Measurements from ENCODE around the gene TMEM250.
A peak's percentile ranks its signal among the peaks of the same experiment; 100 is the strongest.

The TMEM250 gene

DNA sequence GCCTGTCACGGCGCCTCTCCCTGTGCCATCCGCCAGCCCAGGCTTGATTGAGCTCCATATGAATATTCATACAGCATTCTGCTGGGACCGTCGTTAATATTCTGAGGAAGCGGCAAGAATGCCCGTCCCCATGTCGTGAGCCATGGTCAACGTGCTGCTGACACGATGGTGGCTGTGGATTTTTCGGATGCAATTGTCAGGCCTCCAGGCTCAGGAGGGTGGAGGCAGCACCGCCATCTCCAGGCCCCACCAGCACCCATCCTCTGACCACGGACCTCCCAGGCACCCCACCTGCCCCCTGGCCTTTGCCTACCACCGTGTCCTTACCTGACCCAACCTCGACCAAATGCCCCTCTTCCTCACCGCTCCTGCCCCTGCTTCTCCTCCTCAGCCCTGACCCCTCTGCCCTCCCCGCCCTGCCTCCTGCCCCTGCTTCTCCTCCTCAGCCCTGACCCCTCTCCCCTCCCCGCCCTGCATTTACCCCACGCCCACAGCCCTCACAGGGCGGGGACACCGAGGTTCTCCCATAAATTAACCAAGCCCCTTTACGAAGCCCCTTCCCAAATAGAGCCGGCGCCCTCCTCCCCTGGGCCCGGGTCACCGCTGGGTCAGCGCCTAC, 9.9 kb downstream of the TMEM250 start:
- H3K4me3 ChIP-seq (ENCODE audit: low read depth, low read length), result no peak overlapping the region
- TF ChIP-seq, protein P1, sequence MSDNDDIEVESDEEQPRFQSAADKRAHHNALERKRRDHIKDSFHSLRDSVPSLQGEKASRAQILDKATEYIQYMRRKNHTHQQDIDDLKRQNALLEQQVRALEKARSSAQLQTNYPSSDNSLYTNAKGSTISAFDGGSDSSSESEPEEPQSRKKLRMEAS (IDR thresholded peaks at IDR 0.05; ENCODE audit: low read depth, low read length), result no peak
- no peak for TF ChIP-seq POLR2A (IDR thresholded peaks at IDR 0.05; ENCODE audit: extremely low read depth, insufficient read length)
- no peak for TF ChIP-seq MYC (IDR thresholded peaks at IDR 0.05; ENCODE audit: low read depth, low read length)
- TF ChIP-seq, protein P2, sequence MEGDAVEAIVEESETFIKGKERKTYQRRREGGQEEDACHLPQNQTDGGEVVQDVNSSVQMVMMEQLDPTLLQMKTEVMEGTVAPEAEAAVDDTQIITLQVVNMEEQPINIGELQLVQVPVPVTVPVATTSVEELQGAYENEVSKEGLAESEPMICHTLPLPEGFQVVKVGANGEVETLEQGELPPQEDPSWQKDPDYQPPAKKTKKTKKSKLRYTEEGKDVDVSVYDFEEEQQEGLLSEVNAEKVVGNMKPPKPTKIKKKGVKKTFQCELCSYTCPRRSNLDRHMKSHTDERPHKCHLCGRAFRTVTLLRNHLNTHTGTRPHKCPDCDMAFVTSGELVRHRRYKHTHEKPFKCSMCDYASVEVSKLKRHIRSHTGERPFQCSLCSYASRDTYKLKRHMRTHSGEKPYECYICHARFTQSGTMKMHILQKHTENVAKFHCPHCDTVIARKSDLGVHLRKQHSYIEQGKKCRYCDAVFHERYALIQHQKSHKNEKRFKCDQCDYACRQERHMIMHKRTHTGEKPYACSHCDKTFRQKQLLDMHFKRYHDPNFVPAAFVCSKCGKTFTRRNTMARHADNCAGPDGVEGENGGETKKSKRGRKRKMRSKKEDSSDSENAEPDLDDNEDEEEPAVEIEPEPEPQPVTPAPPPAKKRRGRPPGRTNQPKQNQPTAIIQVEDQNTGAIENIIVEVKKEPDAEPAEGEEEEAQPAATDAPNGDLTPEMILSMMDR (IDR thresholded peaks at IDR 0.05; ENCODE audit: low read depth, low read length), result no peak
- DNase-seq (ENCODE audit: low read depth), result no peak

DNA sequence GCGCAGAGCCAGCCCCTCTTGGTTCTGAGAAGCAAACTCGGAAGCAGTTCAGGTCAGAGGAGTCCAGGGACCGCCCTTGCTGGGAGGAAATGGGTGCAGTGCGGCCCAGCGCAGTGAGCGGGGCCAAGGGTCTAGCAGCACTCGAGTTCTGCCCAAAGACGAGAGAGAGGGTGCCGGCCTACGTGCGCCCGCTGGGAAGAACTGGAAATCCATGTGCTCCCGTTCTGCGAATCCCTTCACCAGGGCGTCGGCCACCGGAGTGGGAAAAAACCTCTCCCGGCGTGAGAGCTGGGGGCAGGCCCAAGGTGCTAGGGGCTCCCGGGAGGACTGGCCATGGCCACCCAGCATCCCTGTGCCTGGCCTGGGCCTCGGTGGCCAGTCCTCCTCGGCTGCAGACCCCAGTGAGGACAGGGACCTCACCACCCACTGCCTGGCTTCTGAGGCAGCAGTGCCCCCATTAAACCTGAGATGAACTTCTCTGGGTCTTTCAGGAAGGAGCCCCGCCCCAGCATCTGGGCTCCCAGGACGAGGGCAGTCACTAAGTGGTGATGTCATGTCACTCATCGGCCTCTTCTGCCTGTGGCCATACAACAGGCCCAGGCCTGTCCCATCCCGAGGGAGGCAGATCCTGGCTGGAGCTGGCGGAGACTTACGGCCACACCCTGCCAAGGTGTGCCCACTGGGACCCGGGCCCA, 10.6 kb downstream of the TMEM250 start:
- DNase-seq (ENCODE audit: low read depth), result no peak
- no peak overlapping the region for H3K4me3 ChIP-seq (ENCODE audit: low read depth, low read length)
- TF ChIP-seq, protein P1 (IDR thresholded peaks at IDR 0.05; ENCODE audit: low read depth, low read length), result no peak
- TF ChIP-seq POLR2A (IDR thresholded peaks at IDR 0.05; ENCODE audit: extremely low read depth, insufficient read length), result no peak
- no peak for TF ChIP-seq MYC (IDR thresholded peaks at IDR 0.05; ENCODE audit: low read depth, low read length)
- TF ChIP-seq, protein P2 (IDR thresholded peaks at IDR 0.05; ENCODE audit: low read depth, low read length), result no peak

DNA sequence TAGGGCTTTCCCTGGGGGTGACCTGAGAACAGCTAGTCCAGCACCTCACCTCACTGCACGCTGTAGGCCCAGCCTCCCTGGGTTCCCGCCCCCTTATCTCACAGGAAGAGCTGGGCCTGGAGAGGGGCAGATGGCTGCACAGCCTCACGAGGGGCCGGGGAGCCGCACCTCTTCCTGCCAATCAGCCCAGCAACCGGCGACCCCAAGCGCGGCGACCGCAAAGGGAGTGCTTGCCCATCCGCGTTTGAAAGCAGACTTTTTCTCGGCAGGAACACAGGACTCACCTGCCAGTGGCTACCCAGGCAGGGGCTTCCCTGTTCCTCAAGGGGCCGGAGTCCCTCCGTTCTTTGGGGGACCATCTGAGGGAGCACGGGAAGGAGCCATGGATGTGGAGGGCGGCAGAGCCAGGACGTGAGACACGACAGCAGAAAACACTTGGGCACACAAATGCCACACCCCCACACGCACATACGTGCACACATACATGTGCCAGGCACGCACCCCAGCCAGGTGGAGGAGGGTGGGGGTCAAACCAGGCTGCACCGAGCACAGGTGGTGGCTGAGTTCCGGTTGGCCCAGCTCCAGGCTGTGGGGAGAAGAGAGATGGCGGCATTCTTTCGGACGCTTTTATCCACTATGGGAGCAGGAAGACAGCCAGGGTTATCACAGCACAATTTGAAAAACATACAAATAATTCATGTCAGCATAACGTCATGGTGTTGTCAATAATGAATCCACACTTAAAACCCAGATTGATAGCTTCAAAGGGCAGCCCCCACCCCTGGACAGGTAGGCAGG, 11.3 kb downstream of the TMEM250 start:
- TF ChIP-seq, protein P1 (IDR thresholded peaks at IDR 0.05; ENCODE audit: low read depth, low read length), result no peak
- no peak overlapping the region for H3K4me3 ChIP-seq (ENCODE audit: low read depth, low read length)
- DNase-seq (ENCODE audit: low read depth), result no peak

DNA sequence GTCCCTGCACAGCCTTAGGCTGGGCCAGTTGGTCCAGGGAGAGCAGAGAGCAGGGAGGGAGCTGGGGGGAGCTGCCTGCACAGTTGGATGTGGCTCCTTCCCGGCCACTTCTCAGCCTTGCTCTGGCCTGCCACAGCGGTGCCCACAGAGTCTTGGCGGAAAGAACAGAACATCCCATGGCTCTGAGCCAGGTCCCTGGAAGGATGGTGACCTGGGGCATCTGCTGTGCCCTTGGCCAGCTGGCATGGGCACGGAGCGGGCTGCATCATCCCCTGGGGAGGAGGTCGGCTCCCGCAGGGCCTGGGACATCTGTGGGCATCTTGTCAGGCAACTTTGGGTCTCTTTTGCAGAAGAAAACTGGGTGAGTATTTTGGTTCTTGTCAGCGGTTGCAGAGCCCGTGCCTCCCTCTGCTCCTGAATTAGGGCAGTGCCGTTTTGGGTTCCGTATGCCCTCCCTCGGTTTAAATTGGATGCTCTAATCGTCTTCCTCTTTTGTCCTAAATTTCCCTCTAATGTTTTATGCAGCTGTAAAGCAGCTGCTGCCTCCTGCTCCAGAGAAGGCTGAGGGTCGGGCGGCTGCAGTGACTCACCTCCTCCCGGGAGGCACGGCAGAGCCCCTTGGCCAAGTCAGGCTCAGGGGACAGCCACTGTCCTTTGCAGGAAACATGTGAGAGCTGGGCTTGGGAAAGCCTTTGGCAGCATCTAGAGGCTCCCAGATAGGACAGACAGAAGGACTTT, 13.1 kb downstream of the TMEM250 start:
- TF ChIP-seq MYC (IDR thresholded peaks at IDR 0.05; ENCODE audit: low read depth, low read length) (no peak), POLR2A (IDR thresholded peaks at IDR 0.05; ENCODE audit: extremely low read depth, insufficient read length) (no peak)
- TF ChIP-seq, protein P1 (IDR thresholded peaks at IDR 0.05; ENCODE audit: low read depth, low read length), result no peak
- TF ChIP-seq, protein P2 (IDR thresholded peaks at IDR 0.05; ENCODE audit: low read depth, low read length), result no peak
- H3K4me3 ChIP-seq (ENCODE audit: low read depth, low read length), result no peak overlapping the region
- peak; percentile 73 for DNase-seq (ENCODE audit: low read depth)

DNA sequence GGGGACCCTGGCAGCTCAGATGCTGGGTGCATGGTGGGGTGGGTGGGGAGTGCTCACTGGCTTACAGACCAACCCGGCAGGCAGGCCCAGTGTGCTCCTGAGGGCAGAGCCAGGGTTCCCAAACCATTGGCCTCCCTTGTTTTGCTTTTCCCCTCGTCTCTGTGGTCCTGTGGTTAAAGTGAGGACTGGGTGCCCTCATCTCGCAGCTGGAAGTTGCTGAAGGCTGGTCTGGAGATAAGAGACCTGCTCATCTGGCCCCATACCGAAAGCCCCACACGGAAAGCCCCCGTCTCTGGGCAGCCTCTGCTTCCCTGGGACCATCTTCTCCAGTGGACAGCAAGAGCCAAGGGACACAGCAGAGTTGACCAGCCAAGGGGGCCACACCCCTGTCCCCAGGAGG, 13.8 kb downstream of the TMEM250 start:
- H3K4me3 ChIP-seq (ENCODE audit: low read depth, low read length), result no peak overlapping the region
- no peak for DNase-seq (ENCODE audit: low read depth)
- TF ChIP-seq, protein P1 (IDR thresholded peaks at IDR 0.05; ENCODE audit: low read depth, low read length), result no peak
- TF ChIP-seq, protein P2 (IDR thresholded peaks at IDR 0.05; ENCODE audit: low read depth, low read length), result no peak
- TF ChIP-seq POLR2A (IDR thresholded peaks at IDR 0.05; ENCODE audit: extremely low read depth, insufficient read length), result no peak
- no peak for TF ChIP-seq MYC (IDR thresholded peaks at IDR 0.05; ENCODE audit: low read depth, low read length)
